ENCODE data around the gene MAK. TPM values are rescaled to one million over a fixed set of nuclear protein-coding genes. Genes with fewer than 3 reads are reported as not detected.

Gene MAK
- total and polyA plus RNA-seq, 4 donors, result 0.02 to 0.26 (median 0.13) TPM

DNA sequence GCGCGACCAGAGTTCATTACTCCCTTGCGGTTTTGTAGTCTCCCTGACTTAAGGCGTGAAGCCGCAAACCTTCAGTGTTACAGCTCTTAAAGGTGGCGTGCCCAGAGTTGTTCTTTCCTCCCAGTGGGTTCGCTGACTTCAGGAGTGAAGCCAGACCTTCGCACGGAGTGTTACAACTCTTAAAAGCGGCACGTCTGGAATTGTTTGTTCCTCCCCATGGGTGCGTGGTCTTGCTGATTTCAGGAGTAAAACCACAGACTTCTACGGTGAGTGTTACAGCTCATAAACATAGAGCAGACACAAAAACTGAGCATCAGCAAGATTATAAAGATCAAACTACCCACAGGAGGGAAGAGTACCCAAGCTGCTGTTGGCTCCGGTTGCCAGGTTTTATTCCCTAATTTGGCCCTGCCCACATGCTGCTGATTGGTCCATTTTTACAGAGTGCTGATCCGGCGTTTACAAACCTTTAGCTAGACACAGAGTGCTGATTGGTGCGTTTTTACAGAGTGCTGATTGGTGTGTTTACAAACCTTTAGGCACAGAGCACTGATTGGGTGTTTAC lies 105.1 kb downstream of the MAK start:
- no peak for DNase-seq (ENCODE audit: low spot score)
- 94% methylated on average over 17 of the region's 17 CpGs for WGBS

DNA sequence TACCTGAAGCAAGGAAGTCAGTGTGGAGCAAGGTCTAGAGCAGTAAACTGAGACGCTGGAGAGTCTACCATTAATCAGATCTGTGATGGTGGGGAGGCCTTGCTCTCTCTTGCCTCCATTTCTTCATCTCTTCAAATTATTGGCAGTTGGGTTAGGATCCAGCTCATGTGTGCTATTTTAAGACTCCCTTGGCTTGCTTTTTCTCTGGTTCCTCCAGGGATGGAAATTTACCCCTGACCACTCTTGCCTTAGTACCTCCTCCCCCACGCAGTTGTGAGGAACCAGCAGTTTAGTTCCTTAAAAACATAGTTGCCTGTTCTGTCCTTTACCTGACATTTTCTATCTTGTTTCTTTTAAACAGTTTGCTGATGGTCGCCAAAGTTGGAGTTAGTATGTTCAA lies 108.1 kb downstream of the MAK start:
- no peak overlapping the region for H3K27ac ChIP-seq (ENCODE audit: low read depth in 1 of 2, low read length in 2 of 2)
- 81% methylated on average over 3 of the region's 3 CpGs for WGBS
- H3K9ac ChIP-seq (ENCODE audit: low read depth in 1 of 2, low read length in 2 of 2), result no peak overlapping the region
- H3K27me3 ChIP-seq (ENCODE audit: control insufficient read depth in 4 of 4, insufficient read depth in 4 of 4, low read length in 3 of 4), result no peaks in the 10 kb centered on the region
- H3K4me3 ChIP-seq (ENCODE audit: low read depth in 1 of 3, low read length in 3 of 3), result no peak overlapping the region
- H3K36me3 ChIP-seq (ENCODE audit: control insufficient read depth in 4 of 4, insufficient read depth in 3 of 4, low read depth in 1 of 4, low read length in 3 of 4), result peaks cover 10 to 53% (median 30%) of the 10 kb centered on the region in 4 donors
- no peaks in the 10 kb centered on the region for H3K4me1 ChIP-seq (ENCODE audit: control insufficient read depth in 4 of 4, insufficient read depth in 4 of 4, low read length in 3 of 4)
- TF ChIP-seq NR2F2 (IDR thresholded peaks at IDR 0.05) (no peak), HNF4A (conservative IDR thresholded peaks at IDR 0.05) (no peak), ATF3 (IDR thresholded peaks at IDR 0.05) (no peak), HNF4G (IDR thresholded peaks at IDR 0.05) (no peak), TAF1 (conservative IDR thresholded peaks at IDR 0.05) (no peak), FOXA2 (IDR thresholded peaks at IDR 0.05) (no peak), RXRA (IDR thresholded peaks at IDR 0.05) (no peak), REST (IDR thresholded peaks at IDR 0.05) (no peak), RAD21 (IDR thresholded peaks at IDR 0.05) (no peak), SP1 (IDR thresholded peaks at IDR 0.05) (no peak), GABPA (IDR thresholded peaks at IDR 0.05 in 1 of 2, conservative IDR thresholded peaks at IDR 0.05 in 1 of 2) (no peak)
- TF ChIP-seq, protein P1, sequence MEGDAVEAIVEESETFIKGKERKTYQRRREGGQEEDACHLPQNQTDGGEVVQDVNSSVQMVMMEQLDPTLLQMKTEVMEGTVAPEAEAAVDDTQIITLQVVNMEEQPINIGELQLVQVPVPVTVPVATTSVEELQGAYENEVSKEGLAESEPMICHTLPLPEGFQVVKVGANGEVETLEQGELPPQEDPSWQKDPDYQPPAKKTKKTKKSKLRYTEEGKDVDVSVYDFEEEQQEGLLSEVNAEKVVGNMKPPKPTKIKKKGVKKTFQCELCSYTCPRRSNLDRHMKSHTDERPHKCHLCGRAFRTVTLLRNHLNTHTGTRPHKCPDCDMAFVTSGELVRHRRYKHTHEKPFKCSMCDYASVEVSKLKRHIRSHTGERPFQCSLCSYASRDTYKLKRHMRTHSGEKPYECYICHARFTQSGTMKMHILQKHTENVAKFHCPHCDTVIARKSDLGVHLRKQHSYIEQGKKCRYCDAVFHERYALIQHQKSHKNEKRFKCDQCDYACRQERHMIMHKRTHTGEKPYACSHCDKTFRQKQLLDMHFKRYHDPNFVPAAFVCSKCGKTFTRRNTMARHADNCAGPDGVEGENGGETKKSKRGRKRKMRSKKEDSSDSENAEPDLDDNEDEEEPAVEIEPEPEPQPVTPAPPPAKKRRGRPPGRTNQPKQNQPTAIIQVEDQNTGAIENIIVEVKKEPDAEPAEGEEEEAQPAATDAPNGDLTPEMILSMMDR (IDR thresholded peaks at IDR 0.05; ENCODE audit: low read depth, low read length, missing input control), result no peak
- TF ChIP-seq, protein P2, sequence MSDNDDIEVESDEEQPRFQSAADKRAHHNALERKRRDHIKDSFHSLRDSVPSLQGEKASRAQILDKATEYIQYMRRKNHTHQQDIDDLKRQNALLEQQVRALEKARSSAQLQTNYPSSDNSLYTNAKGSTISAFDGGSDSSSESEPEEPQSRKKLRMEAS (IDR thresholded peaks at IDR 0.05), result no peak
- no peaks in the 10 kb centered on the region for H3K9me3 ChIP-seq (ENCODE audit: control insufficient read depth in 4 of 4, low read length in 3 of 4)
- no peak for DNase-seq (ENCODE audit: low spot score)

More for the DNA sequence above, 105.1 kb downstream of the MAK start:
- no peak for TF ChIP-seq JUND (IDR thresholded peaks at IDR 0.05)
- H3K9me3 ChIP-seq (ENCODE audit: control insufficient read depth in 4 of 4, low read length in 3 of 4), result no peaks in the 10 kb centered on the region
- H3K36me3 ChIP-seq (ENCODE audit: control insufficient read depth in 4 of 4, insufficient read depth in 3 of 4, low read depth in 1 of 4, low read length in 3 of 4), result peaks cover 5 to 42% (median 23%) of the 10 kb centered on the region in 4 donors
- no peak overlapping the region for H3K4me3 ChIP-seq (ENCODE audit: low read depth in 1 of 3, low read length in 3 of 3)
- H3K27me3 ChIP-seq (ENCODE audit: control insufficient read depth in 4 of 4, insufficient read depth in 4 of 4, low read length in 3 of 4), result no peaks in the 10 kb centered on the region
- no peak overlapping the region for H3K27ac ChIP-seq (ENCODE audit: low read depth in 1 of 2, low read length in 2 of 2)
- H3K9ac ChIP-seq (ENCODE audit: low read depth in 1 of 2, low read length in 2 of 2), result no peak overlapping the region
- H3K4me1 ChIP-seq (ENCODE audit: control insufficient read depth in 4 of 4, insufficient read depth in 4 of 4, low read length in 3 of 4), result no peaks in the 10 kb centered on the region

Measured in liver (tissue), 9 donors.